AG04450 (cell line): Measurements from ENCODE around the gene SATB2. TPM values are rescaled to one million over a fixed set of nuclear protein-coding genes. Genes with fewer than 3 reads are reported as not detected.

ENCODE experiments used
- CTCF ChIA-PET: fragments of 300-600, 350-600 bp; formaldehyde crosslinking; extraction: SDS; loops from one replicate; lab custom pipeline; 2022; ENCODE audit warnings: antibody characterized with exemption, inconsistent platforms; lab: Charles Lee
- POLR2A ChIA-PET: fragments of 350-600 bp; formaldehyde crosslinking; extraction: SDS; loops from one replicate; lab custom pipeline; 2021; ENCODE audit warnings: antibody characterized with exemption, inconsistent platforms; lab: Yijun Ruan, JAX
- DNase-seq: peaks from one replicate; pipeline ENCODE4 v3.0.0-alpha.2; 2011; ENCODE audit warnings: low read depth, low spot score
- H3K27ac ChIP-seq: one replicate; pipeline ENCODE4 v1.5.1; 2012; ENCODE audit warnings: low read depth, low read length, control low read depth
- H3K27me3 ChIP-seq: one replicate; pipeline ENCODE4 v1.6.0; 2012; ENCODE audit warnings: low read length; ENCODE audit not compliant: control insufficient read depth, insufficient read depth
- H3K4me3 ChIP-seq: 2 replicates; pipeline ENCODE4 v1.5.1; 2011; ENCODE audit warnings: mild to moderate bottlenecking, low read depth, low read length, control low read depth
- H3K9me3 ChIP-seq: 2 replicates; pipeline ENCODE4 v1.5.1; 2012; ENCODE audit warnings: low read length; ENCODE audit not compliant: control insufficient read depth, insufficient read depth
- CTCF ChIP-seq: IDR thresholded peaks from 2 replicates; pipeline ENCODE4 v1.5.1; 2011; ENCODE audit warnings: low read depth, low read length, control low read depth, inconsistent platforms
- polyA plus RNA-seq: library from polyadenylated mRNA; depleted of rRNA; stranded (reverse); fragments of >200 nt; gene quantifications from 2 replicates; pipeline ENCODE4 v1.2.3, GENCODE V29; 2011

The SATB2 gene
- polyA plus RNA-seq, 1 experiment, result 5.0 TPM

GRCh38 chr2:199465988-199466691, 8.4 kb upstream of the SATB2 start:
- H3K27me3 ChIP-seq, result peaks cover 93% of the 10 kb centered on the region
- POLR2A ChIA-PET, result no interaction called here
- H3K9me3 ChIP-seq, result peaks cover 9% of the 10 kb centered on the region; the same call in 1 of the 2 replicates
- DNase-seq, result no peak
- no peak for TF ChIP-seq CTCF
- CTCF ChIA-PET, result interaction anchor here (1.2 to 1.5 kb wide), 3 partner anchors 20 to 1151 kb away, joined by 5 to 10 read pairs (median 6); no protein-coding TSS in a partner anchor
- no peak overlapping the region for H3K27ac ChIP-seq
- H3K4me3 ChIP-seq, result no peak overlapping the region

- ChIA-PET CTCF (interaction anchor here (1.2 to 1.9 kb wide), 2 partner anchors 808 to 1151 kb away, joined by 7 to 9 read pairs; no protein-coding TSS in a partner anchor), POLR2A (no interaction called here)
- no peak overlapping the region for H3K27ac ChIP-seq
- H3K4me3 ChIP-seq, result no peak overlapping the region
- peaks cover 9% of the 10 kb centered on the region; the same call in 1 of the 2 replicates for H3K9me3 ChIP-seq
- H3K27me3 ChIP-seq, result peaks cover 85% of the 10 kb centered on the region
- DNase-seq, result no peak
- no peak for TF ChIP-seq CTCF
These were observed 7.7 kb upstream of the SATB2 start for GRCh38 chr2:199465390-199465789.

GRCh38 chr2:199464606-199465352, 7.0 kb upstream of the SATB2 start:
- ChIA-PET POLR2A (no interaction called here), CTCF (interaction anchor here (1.0 to 1.9 kb wide), 4 partner anchors 13 to 1150 kb away, joined by 3 to 9 read pairs (median 5); no protein-coding TSS in a partner anchor)
- no peak for DNase-seq
- Histone ChIP-seq H3K27me3 (peaks cover 79% of the 10 kb centered on the region), H3K4me3 (no peak overlapping the region), H3K27ac (no peak overlapping the region), H3K9me3 (peaks cover 9% of the 10 kb centered on the region; the same call in 1 of the 2 replicates)
- TF ChIP-seq CTCF, result no peak

- H3K27ac ChIP-seq, result no peak overlapping the region
- POLR2A ChIA-PET, result no interaction called here
- H3K4me3 ChIP-seq, result peak overlapping the region; percentile 61
- TF ChIP-seq CTCF, result no peak
- DNase-seq, result no peak
- H3K9me3 ChIP-seq, result peaks cover 9% of the 10 kb centered on the region; the same call in 1 of the 2 replicates
- peaks cover 71% of the 10 kb centered on the region for H3K27me3 ChIP-seq
- CTCF ChIA-PET, result interaction anchor here (1.0 to 2.6 kb wide), 5 partner anchors 7 to 1149 kb away, joined by 3 to 9 read pairs (median 7); no protein-coding TSS in a partner anchor
These were observed 6.2 kb upstream of the SATB2 start for GRCh38 chr2:199463708-199464605.
